ENCODE data around the gene HOXD11. TPM values are rescaled to one million over a fixed set of nuclear protein-coding genes. Genes with fewer than 3 reads are reported as not detected.
A peak's percentile ranks its signal among the peaks of the same experiment; 100 is the strongest.

Gene HOXD11
- total RNA-seq, 4 donors from 2014 or later = 0.88 to 34.6 (median 8.6) TPM; not detected in 1

GRCh38 chr2:176114930-176115625 lies 8.0 kb downstream of the HOXD11 start:
- no peaks in the 10 kb centered on the region for H3K27me3 ChIP-seq
- no peaks in the 10 kb centered on the region for H3K9me3 ChIP-seq
- H3K36me3 ChIP-seq = no peaks in the 10 kb centered on the region
- intact Hi-C loops (cut with DNase I; ENCODE audit: low total_unique reads) = no loop called here
- no peak for DNase-seq
- TF ChIP-seq CTCF (IDR thresholded peaks at IDR 0.05) = no peak
- no peak for TF ChIP-seq POLR2A (IDR thresholded peaks at IDR 0.05)
- peak overlapping the region; percentile 98 to 99 for H3K27ac ChIP-seq
- no peaks in the 10 kb centered on the region for H3K4me1 ChIP-seq
- peak overlapping the region; percentile 43 to 51 for H3K4me3 ChIP-seq

GRCh38 chr2:176115883-176116813 lies 9.1 kb downstream of the HOXD11 start, which contains the start of gene HOXD10:
HOXD10 (plus strand) TSS chr2:176116778; CDS start chr2:176116834, 56 bp downstream.
- H3K27ac ChIP-seq = peak within 1 kb of the TSS; percentile 98 to 99
- H3K4me3 ChIP-seq = peak within 1 kb of the TSS; percentile 43 to 51
- no peaks in the 10 kb centered on the region for H3K27me3 ChIP-seq
- peak; percentile 91 to 96 for DNase-seq
- H3K4me1 ChIP-seq = no peaks in the 10 kb centered on the region
- no peaks in the 10 kb centered on the region for H3K36me3 ChIP-seq
- no peaks in the 10 kb centered on the region for H3K9me3 ChIP-seq
- intact Hi-C loops (cut with DNase I; ENCODE audit: low total_unique reads) = no loop called here
- TF ChIP-seq POLR2A (IDR thresholded peaks at IDR 0.05) = peak; percentile 93 to 98
- peak; percentile 65 to 76 (median 68) for TF ChIP-seq CTCF (IDR thresholded peaks at IDR 0.05)

GRCh38 chr2:176117162-176117822 lies 10.2 kb downstream of the HOXD11 start:
- intact Hi-C loops (cut with DNase I; ENCODE audit: low total_unique reads) = no loop called here
- DNase-seq = no peak
- Histone ChIP-seq H3K4me3 (peak overlapping the region; percentile 43 to 51), H3K27me3 (no peaks in the 10 kb centered on the region), H3K4me1 (no peaks in the 10 kb centered on the region), H3K36me3 (no peaks in the 10 kb centered on the region), H3K9me3 (no peaks in the 10 kb centered on the region), H3K27ac (peak overlapping the region; percentile 98 to 99)
- no peak for TF ChIP-seq CTCF (IDR thresholded peaks at IDR 0.05)
- TF ChIP-seq POLR2A (IDR thresholded peaks at IDR 0.05) = no peak

GRCh38 chr2:176117823-176118371 lies 10.8 kb downstream of the HOXD11 start:
- TF ChIP-seq CTCF (IDR thresholded peaks at IDR 0.05) (no peak), POLR2A (IDR thresholded peaks at IDR 0.05) (peak in 1 of 2 donors; percentile 3)
- Histone ChIP-seq H3K9me3 (no peaks in the 10 kb centered on the region), H3K27ac (peak overlapping the region; percentile 98 to 99), H3K27me3 (no peaks in the 10 kb centered on the region), H3K36me3 (no peaks in the 10 kb centered on the region), H3K4me1 (no peaks in the 10 kb centered on the region), H3K4me3 (peak overlapping the region; percentile 43 to 51)
- no peak for DNase-seq
- intact Hi-C loops (cut with DNase I; ENCODE audit: low total_unique reads) = no loop called here
